AG09319 (cell line): ENCODE data around the gene BRPF3.

Experiments
- DNase-seq: peaks from one replicate; pipeline ENCODE4 v3.0.0-alpha.2; 2010; ENCODE audit warnings: low read depth; ENCODE audit errors: extremely low read depth
- CTCF ChIP-seq: IDR thresholded peaks from 2 replicates; pipeline ENCODE4 v1.5.1; 2011; ENCODE audit warnings: low read depth, mild to moderate bottlenecking, inconsistent platforms, low read length, moderate library complexity

BRPF3 gene

GRCh38 chr6:36196113-36196879 is at the start of gene BRPF3:
Gene BRPF3 (plus strand): TSS chr6:36196744. CDS start chr6:36200323, 3,579 bp downstream.
- DNase-seq = peak; percentile 36
- TF ChIP-seq CTCF = peak; percentile 18

GRCh38 chr6:36147294-36147693 is 49.2 kb upstream of the BRPF3 start:
- no peak for TF ChIP-seq CTCF
- DNase-seq = no peak

- TF ChIP-seq CTCF = no peak
- DNase-seq = no peak
These were observed 47.1 kb upstream of the BRPF3 start for GRCh38 chr6:36149476-36149875.

- DNase-seq = no peak
- TF ChIP-seq CTCF = no peak
These were observed 46.3 kb upstream of the BRPF3 start for GRCh38 chr6:36150283-36150682.

- TF ChIP-seq CTCF = no peak
- DNase-seq = no peak
These were observed 42.3 kb upstream of the BRPF3 start for GRCh38 chr6:36154286-36154685.

- TF ChIP-seq CTCF = no peak
- DNase-seq = no peak
These were observed 40.9 kb upstream of the BRPF3 start for GRCh38 chr6:36155662-36156061.

- TF ChIP-seq CTCF = no peak
- DNase-seq = no peak
These were observed 36.3 kb upstream of the BRPF3 start for GRCh38 chr6:36160147-36160760.
